Natural killer cell treated with Interleukin-12 subunit alpha and Interleukin-12 subunit beta and Interleukin-15 and Interleukin-18, amount 100 ng/mL, for 72 hours (primary cell): ENCODE results near the gene SH3TC2. TPM values are rescaled to one million over a fixed set of nuclear protein-coding genes. Genes with fewer than 3 reads are reported as not detected.

Experiments used
- ATAC-seq, 2 donors: fragments of 150-1000 bp; cut with Tn5 transposase in 1 of 2; sonication (Bioruptor Pico), chemical (Tn5 transposase) in 1 of 2; 2 replicates each; pipeline ENCODE4 v1.10.0; 2021
- DNase-seq: peaks from one replicate; pipeline ENCODE4 v3.0.0; 2022; ENCODE audit warnings: low spot score
- H3K27ac Mint-ChIP-seq, 2 donors: 1 replicate in 1 of 2; 2 replicates in 1 of 2; pipeline ENCODE4 v1.8.0; 2022; ENCODE audit warnings: mixed read lengths in 2 of 2, mild to moderate bottlenecking in 1 of 2, moderate library complexity in 1 of 2
- H3K27me3 Mint-ChIP-seq, 2 donors: 1 replicate in 1 of 2; 2 replicates in 1 of 2; pipeline ENCODE4 v1.8.0; 2022; ENCODE audit warnings: mixed read lengths in 2 of 2
- H3K36me3 Mint-ChIP-seq: one replicate; pipeline ENCODE4 v1.8.0; 2022; ENCODE audit warnings: mixed read lengths
- H3K4me1 Mint-ChIP-seq, 2 donors: 1 replicate in 1 of 2; 2 replicates in 1 of 2; pipeline ENCODE4 v1.8.0; 2022; ENCODE audit warnings: low read depth in 2 of 2, mixed read lengths in 2 of 2, mild to moderate bottlenecking in 1 of 2
- H3K4me3 Mint-ChIP-seq: one replicate; pipeline ENCODE4 v1.8.0; 2022; ENCODE audit warnings: mixed read lengths
- H3K9me3 Mint-ChIP-seq: 2 replicates; pipeline ENCODE4 v1.8.0; 2022; ENCODE audit warnings: mixed read lengths
- total RNA-seq, 2 donors: library from RNA; stranded (reverse); gene quantifications; one replicate each; pipeline ENCODE4 v1.2.3, GENCODE V29; 2022

Gene SH3TC2
- total RNA-seq, 2 donors from 2014 or later, result not detected

- Mint-ChIP-seq H3K9me3 (no peaks in the 10 kb centered on the region), H3K36me3 (no peaks in the 10 kb centered on the region), H3K4me1 (peaks cover 32 to 44% of the 10 kb centered on the region in 2 donors), H3K27ac (no peak overlapping the region), H3K27me3 (peaks cover 8 to 12% of the 10 kb centered on the region in 2 donors), H3K4me3 (no peak overlapping the region)
- DNase-seq (peak; percentile 66), ATAC-seq (peak; percentile 80)
These were observed 27.5 kb downstream of the SH3TC2 start for GRCh38 chr5:149035372-149035790.

DNA sequence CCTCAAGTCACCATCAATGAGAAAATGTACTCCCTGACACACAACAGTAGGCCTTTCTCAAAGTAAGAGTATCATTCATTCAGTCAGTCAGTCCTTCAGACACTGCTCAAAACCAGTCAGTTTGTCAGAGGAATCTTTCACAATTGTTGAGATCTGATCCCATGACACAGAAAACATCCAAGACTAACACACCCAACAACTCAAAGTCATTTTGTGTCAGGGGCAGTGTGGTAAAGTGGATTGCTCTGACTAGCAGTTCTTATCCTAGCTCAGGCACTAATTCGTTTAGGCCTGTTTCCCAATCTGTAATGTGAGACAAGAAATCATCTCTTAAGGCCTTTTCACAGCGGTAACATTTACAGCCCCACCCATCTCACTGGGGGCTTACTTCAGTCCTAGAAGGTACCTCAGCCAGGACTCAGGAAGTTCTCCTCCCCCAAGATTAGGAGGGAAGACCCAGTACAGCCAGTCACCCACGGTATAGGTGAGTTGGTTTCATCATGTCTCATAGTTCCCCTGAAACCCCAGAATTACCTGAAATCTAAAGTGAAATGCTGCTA is 31.9 kb downstream of the SH3TC2 start:
- H3K4me1 Mint-ChIP-seq, result peaks cover 12 to 30% of the 10 kb centered on the region in 2 donors
- H3K27ac Mint-ChIP-seq, result peak overlapping the region in 1 of 2 donors; percentile 6
- DNase-seq, result peak; percentile 32
- no peaks in the 10 kb centered on the region for H3K36me3 Mint-ChIP-seq
- H3K9me3 Mint-ChIP-seq, result no peaks in the 10 kb centered on the region
- H3K27me3 Mint-ChIP-seq, result no peaks in the 10 kb centered on the region
- H3K4me3 Mint-ChIP-seq, result no peak overlapping the region
- ATAC-seq, result no peak

GRCh38 chr5:149030392-149030791 is 32.5 kb downstream of the SH3TC2 start:
- Mint-ChIP-seq H3K9me3 (no peaks in the 10 kb centered on the region), H3K4me1 (peaks cover 12 to 24% of the 10 kb centered on the region in 2 donors), H3K4me3 (no peak overlapping the region), H3K27ac (peak overlapping the region in 1 of 2 donors; percentile 6), H3K36me3 (no peaks in the 10 kb centered on the region), H3K27me3 (no peaks in the 10 kb centered on the region)
- ATAC-seq (peak in 1 of 2 donors; percentile 41), DNase-seq (peak; percentile 56)

DNA sequence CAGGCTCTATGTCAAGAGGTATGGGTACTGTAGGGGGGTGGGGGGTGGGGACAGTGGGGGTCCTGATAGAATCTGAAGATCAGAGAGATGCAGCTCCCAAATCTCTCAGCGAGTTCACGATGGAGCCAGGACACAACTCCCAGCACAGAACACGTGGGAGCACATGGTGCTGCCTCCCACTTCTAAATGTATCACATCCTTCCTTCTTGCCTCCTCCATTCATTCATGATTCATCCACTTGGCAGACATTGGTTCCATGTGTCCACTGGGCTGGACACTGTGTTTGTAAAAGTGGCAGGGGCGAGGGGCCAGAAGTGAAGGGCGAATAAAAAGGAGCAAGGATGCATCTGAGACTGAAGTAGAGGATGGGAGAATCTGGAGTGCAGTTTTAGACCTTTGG is 33.9 kb downstream of the SH3TC2 start:
- Mint-ChIP-seq H3K9me3 (no peaks in the 10 kb centered on the region), H3K4me1 (peaks cover 12 to 21% of the 10 kb centered on the region in 2 donors), H3K27ac (peak overlapping the region in 1 of 2 donors; percentile 2), H3K36me3 (no peaks in the 10 kb centered on the region), H3K4me3 (no peak overlapping the region), H3K27me3 (no peaks in the 10 kb centered on the region)
- no peak for ATAC-seq
- DNase-seq, result no peak

DNA sequence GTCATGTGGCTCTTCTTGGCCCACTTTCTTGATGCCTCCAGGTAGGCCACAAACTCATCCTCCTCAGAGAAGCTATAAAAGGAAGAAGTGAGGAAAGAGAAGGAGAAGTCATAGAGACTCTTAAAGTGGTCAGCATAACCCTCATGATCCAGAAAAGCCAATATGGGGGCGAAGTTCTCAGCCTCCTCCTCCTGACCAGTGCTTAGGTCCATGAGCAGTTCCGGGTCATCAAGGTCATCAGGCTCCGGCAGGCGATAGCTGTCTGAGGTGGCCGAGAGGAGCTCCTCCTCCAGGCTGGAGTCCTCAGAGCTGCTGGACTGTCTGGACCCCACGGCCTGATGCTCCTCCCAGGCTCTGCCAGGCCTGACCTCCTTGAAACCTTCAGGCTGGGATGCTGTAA is 34.7 kb downstream of the SH3TC2 start:
- H3K9me3 Mint-ChIP-seq, result no peaks in the 10 kb centered on the region
- H3K4me3 Mint-ChIP-seq, result no peak overlapping the region
- peaks cover 12 to 21% of the 10 kb centered on the region in 2 donors for H3K4me1 Mint-ChIP-seq
- H3K27me3 Mint-ChIP-seq, result no peaks in the 10 kb centered on the region
- DNase-seq (peak; percentile 28), ATAC-seq (no peak)
- H3K27ac Mint-ChIP-seq, result no peak overlapping the region
- no peaks in the 10 kb centered on the region for H3K36me3 Mint-ChIP-seq

DNA sequence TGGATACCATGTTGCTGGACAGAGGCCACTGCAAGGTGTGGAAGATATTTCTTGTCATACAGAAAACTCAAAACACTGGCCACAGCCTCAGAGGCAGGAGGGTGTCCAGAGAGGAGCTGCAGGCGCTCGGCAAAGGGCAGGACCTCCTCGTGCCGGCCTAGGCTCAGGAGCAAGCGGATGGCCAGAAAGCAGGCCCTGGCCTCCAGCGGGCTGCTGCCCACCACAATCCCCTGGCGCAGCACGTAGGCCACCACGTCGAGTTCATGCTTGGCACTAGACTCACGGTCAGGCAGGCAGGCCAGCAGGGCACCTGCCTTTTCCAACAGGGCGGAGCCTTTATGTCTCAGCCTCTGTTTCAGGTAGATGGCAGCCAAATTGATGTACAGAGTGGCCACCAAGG is 35.2 kb downstream of the SH3TC2 start:
- no peaks in the 10 kb centered on the region for H3K36me3 Mint-ChIP-seq
- H3K27me3 Mint-ChIP-seq, result no peaks in the 10 kb centered on the region
- H3K4me3 Mint-ChIP-seq, result no peak overlapping the region
- DNase-seq (peak; percentile 50), ATAC-seq (no peak)
- no peak overlapping the region for H3K27ac Mint-ChIP-seq
- H3K4me1 Mint-ChIP-seq, result peaks cover 12 to 21% of the 10 kb centered on the region in 2 donors
- H3K9me3 Mint-ChIP-seq, result no peaks in the 10 kb centered on the region

DNA sequence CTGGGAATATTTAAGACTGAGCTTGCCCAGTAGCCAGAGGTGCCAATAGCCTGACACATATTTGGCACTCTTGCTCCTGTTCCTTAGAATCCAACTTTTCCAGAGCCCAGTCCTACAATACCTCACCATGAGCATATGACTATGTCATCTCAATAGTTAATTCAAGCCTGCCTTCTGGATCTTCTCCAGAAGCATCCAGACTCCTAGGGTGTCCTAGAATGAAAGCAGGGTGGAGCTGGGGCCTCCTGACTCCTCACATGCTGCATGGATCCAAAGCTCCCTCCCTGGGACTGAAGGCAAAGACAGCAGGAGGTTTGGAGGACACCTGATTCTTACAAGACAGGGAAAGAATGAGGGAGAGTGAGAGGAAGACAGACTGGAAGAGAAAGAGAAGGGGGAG is 37.9 kb downstream of the SH3TC2 start:
- Mint-ChIP-seq H3K27ac (no peak overlapping the region), H3K27me3 (peaks cover 7 to 14% of the 10 kb centered on the region in 2 donors), H3K9me3 (no peaks in the 10 kb centered on the region), H3K4me1 (peaks cover 3 to 10% of the 10 kb centered on the region in 2 donors), H3K36me3 (peaks cover 4% of the 10 kb centered on the region), H3K4me3 (no peak overlapping the region)
- DNase-seq, result no peak
- ATAC-seq, result no peak

GRCh38 chr5:149024477-149024876 is 38.4 kb downstream of the SH3TC2 start:
- peaks cover 4% of the 10 kb centered on the region for H3K36me3 Mint-ChIP-seq
- no peak for ATAC-seq
- H3K9me3 Mint-ChIP-seq, result no peaks in the 10 kb centered on the region

GRCh38 chr5:149022200-149022599 is 40.7 kb downstream of the SH3TC2 start:
- Mint-ChIP-seq H3K9me3 (no peaks in the 10 kb centered on the region), H3K27ac (no peak overlapping the region), H3K27me3 (peaks cover 18 to 24% of the 10 kb centered on the region in 2 donors), H3K4me3 (no peak overlapping the region), H3K4me1 (peaks cover 7 to 14% of the 10 kb centered on the region in 2 donors), H3K36me3 (peaks cover 9% of the 10 kb centered on the region)
- ATAC-seq (no peak), DNase-seq (no peak)

More at GRCh38 chr5:149024477-149024876, 38.4 kb downstream of the SH3TC2 start:
- peaks cover 12 to 14% of the 10 kb centered on the region in 2 donors for H3K27me3 Mint-ChIP-seq
- no peak overlapping the region for H3K27ac Mint-ChIP-seq
- peaks cover 0 to 5% of the 10 kb centered on the region in 2 donors for H3K4me1 Mint-ChIP-seq
- no peak for DNase-seq
- H3K4me3 Mint-ChIP-seq, result no peak overlapping the region

DNA sequence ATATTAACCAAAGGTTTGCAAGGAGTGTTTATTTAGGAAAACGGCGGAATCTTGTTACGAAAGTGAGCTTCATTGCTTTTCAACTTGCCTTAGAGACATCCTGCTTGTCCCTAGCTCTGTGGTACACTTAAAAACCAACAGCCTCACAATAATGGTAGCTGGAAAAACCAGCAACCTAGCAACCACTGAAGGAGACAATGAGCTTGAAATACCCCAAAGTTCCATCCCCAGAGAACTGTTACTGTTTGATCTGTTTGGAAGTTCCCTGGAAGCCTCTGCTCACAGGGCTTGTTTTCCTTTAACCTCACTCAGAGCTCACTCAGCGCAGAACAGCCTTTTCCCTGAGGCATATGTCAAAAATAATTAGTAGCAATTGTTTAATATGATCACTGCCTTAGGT is 43.2 kb downstream of the SH3TC2 start:
- DNase-seq, result no peak
- H3K4me3 Mint-ChIP-seq, result no peak overlapping the region
- no peak overlapping the region for H3K27ac Mint-ChIP-seq
- peaks cover 9% of the 10 kb centered on the region for H3K36me3 Mint-ChIP-seq
- H3K9me3 Mint-ChIP-seq, result no peaks in the 10 kb centered on the region
- H3K27me3 Mint-ChIP-seq, result peaks cover 18 to 24% of the 10 kb centered on the region in 2 donors
- ATAC-seq, result no peak
- peaks cover 9 to 22% of the 10 kb centered on the region in 2 donors for H3K4me1 Mint-ChIP-seq

DNA sequence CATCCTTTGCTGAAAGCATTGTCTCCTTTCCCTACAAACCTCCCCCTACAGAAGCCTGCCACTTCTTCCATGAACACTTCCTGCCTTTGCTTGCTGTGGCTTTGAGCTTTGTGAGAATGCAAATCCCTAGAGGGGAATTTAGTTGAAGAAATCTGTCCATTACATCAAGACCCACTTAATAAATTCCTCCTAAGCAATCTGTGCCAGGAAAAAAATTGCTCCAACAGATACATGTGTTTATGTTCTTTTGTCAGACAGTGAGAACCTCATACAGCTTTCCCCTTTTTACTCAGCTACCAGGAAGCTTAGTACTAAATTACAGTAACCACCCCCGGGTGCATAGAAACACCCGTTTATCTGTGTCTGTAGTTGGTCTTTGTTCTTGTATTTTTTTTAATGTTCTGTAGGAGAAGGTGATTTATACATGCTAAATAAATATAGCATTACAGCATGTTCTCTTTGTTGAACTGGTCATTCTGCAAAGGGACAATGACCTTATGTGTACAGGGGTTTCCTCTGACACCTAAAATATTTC is 43.9 kb downstream of the SH3TC2 start:
- peaks cover 9% of the 10 kb centered on the region for H3K36me3 Mint-ChIP-seq
- peak overlapping the region; percentile 51 to 53 for H3K27ac Mint-ChIP-seq
- peak; percentile 35 for DNase-seq
- H3K4me1 Mint-ChIP-seq, result peaks cover 11 to 25% of the 10 kb centered on the region in 2 donors
- peaks cover 18 to 24% of the 10 kb centered on the region in 2 donors for H3K27me3 Mint-ChIP-seq
- H3K9me3 Mint-ChIP-seq, result no peaks in the 10 kb centered on the region
- H3K4me3 Mint-ChIP-seq, result peak overlapping the region; percentile 76
- ATAC-seq, result peak in 1 of 2 donors; percentile 58

DNA sequence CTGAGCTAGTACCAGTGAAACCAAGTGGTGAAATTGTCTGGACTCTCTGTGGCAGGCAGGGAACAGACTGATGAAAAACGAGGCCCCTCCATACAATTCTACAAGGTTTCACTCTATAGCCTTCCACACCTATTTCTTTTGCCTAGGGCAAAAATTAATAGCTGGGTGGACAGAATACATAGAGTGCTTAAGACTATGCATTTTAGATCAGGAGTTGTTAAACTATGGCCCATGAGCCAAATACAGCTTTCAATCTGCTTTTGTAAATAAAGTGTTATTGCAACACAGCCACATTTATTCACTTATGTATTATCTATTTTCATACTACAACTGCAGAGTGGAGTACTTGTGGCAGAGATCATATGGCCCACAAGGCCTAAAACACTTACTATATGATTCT is 45.2 kb downstream of the SH3TC2 start:
- ATAC-seq, result no peak
- peaks cover 18 to 24% of the 10 kb centered on the region in 2 donors for H3K27me3 Mint-ChIP-seq
- H3K36me3 Mint-ChIP-seq, result peaks cover 9% of the 10 kb centered on the region
- DNase-seq, result no peak
- peaks cover 11 to 25% of the 10 kb centered on the region in 2 donors for H3K4me1 Mint-ChIP-seq
- H3K27ac Mint-ChIP-seq, result no peak overlapping the region
- no peak overlapping the region for H3K4me3 Mint-ChIP-seq
- H3K9me3 Mint-ChIP-seq, result no peaks in the 10 kb centered on the region

DNA sequence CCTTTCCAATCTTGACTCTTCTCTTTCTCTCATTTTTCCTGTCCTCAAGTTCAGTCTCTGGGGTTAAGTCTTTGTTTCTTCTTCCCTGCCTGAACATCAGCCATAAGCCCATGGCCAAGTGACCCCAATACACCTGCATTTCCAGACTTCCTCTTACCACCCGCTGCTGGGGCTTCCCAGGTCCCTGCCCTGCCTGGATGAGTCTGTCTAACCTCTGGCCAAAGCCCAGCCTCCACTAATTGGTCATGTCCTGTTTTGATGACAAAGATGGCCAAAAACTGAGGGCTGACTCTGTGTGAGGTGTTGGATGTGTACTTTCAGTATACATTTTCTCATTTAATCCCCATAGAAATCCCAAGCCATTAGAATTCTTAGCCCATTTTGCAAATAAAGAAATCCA is 47.3 kb downstream of the SH3TC2 start:
- DNase-seq (no peak), ATAC-seq (no peak)
- H3K36me3 Mint-ChIP-seq, result peaks cover 5% of the 10 kb centered on the region
- H3K4me3 Mint-ChIP-seq, result no peak overlapping the region
- no peaks in the 10 kb centered on the region for H3K9me3 Mint-ChIP-seq
- H3K27me3 Mint-ChIP-seq, result peaks cover 14% of the 10 kb centered on the region in 2 donors
- no peak overlapping the region for H3K27ac Mint-ChIP-seq
- H3K4me1 Mint-ChIP-seq, result peaks cover 11 to 25% of the 10 kb centered on the region in 2 donors

DNA sequence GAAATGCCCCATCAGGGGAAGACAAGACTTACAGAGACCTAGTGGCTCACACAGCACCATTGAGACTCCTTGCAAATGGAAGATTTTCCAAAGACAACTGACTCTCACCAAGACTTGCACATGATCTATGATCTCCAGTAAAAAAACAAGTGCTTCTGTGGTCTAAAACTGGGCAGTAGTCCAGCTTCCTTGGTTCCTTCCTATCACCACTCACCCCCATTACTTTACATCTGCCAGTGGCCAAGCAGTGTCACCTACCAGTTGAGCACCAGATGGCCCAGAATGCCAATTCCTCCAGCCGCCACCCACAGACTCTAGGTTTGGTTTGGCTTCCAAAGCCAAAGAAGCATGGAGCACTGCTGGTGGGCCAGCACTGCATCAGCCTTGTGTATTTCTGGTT is 47.7 kb downstream of the SH3TC2 start:
- Mint-ChIP-seq H3K36me3 (peaks cover 5% of the 10 kb centered on the region), H3K4me1 (peaks cover 11 to 25% of the 10 kb centered on the region in 2 donors), H3K27me3 (peaks cover 10 to 11% of the 10 kb centered on the region in 2 donors), H3K27ac (no peak overlapping the region), H3K4me3 (no peak overlapping the region), H3K9me3 (no peaks in the 10 kb centered on the region)
- no peak for DNase-seq
- no peak for ATAC-seq
